MG63 (cell line): ENCODE measurements around the gene AFF3. TPM values are rescaled to one million over a fixed set of nuclear protein-coding genes. Genes with fewer than 3 reads are reported as not detected.
"Not testable (repeated sequence)": the region's sequence is repeated elsewhere in the genome, so short reads cannot be mapped to it uniquely, and the experiment has no call there.

ENCODE experiments used
- DNase-seq: peaks from one replicate; pipeline ENCODE4 v3.0.0-alpha.2; 2020
- H3K27me3 ChIP-seq: fragments of 250-450 bp; sonication (Bioruptor Pico); 2 replicates; pipeline ENCODE4 v1.5.1; 2020; ENCODE audit warnings: mild to moderate bottlenecking, moderate library complexity
- H3K36me3 ChIP-seq: fragments of 250-450 bp; sonication (Bioruptor Pico); 2 replicates; pipeline ENCODE4 v1.5.1; 2020; ENCODE audit warnings: mild to moderate bottlenecking, moderate library complexity
- H3K4me3 ChIP-seq: fragments of 250-450 bp; sonication (Bioruptor Pico); 2 replicates; pipeline ENCODE4 v1.5.1; 2020; ENCODE audit warnings: mild to moderate bottlenecking, moderate library complexity
- H3K9me3 ChIP-seq: fragments of 250-450 bp; sonication (Bioruptor Pico); 2 replicates; pipeline ENCODE4 v1.5.1; 2020; ENCODE audit warnings: mild to moderate bottlenecking, moderate library complexity
- total RNA-seq: library from RNA; depleted of rRNA; stranded (reverse); fragments of >200 nt; shearing (Covaris generic); gene quantifications from 2 replicates; pipeline ENCODE4 v1.2.3, GENCODE V29; 2014; ENCODE audit warnings: low replicate concordance

The AFF3 gene
- total RNA-seq, 1 experiment from 2014 or later, result 6.1 TPM

DNA sequence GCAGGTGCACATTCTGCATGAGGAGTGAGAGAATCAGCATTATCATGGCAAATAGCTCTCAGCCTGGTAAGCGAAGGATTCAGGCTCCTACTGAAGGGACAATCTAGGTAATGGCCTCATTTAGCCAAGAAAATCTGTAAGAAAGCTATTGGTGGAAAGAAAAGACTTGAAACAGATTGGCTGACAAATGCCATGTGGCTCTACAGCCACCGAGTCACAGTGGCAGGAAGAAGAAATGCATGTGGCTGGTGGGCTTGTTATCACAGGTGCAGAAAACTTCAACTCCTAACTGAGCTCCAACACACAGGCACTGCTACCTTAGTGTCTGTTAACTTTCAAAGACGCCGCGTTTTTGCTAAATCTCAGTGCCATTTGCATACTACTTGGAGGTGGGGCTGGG lies 592.0 kb downstream of the AFF3 start:
- Histone ChIP-seq H3K27me3 (no peaks in the 10 kb centered on the region), H3K4me3 (no peak overlapping the region), H3K36me3 (no peaks in the 10 kb centered on the region), H3K9me3 (no peaks in the 10 kb centered on the region)
- DNase-seq, result no peak

DNA sequence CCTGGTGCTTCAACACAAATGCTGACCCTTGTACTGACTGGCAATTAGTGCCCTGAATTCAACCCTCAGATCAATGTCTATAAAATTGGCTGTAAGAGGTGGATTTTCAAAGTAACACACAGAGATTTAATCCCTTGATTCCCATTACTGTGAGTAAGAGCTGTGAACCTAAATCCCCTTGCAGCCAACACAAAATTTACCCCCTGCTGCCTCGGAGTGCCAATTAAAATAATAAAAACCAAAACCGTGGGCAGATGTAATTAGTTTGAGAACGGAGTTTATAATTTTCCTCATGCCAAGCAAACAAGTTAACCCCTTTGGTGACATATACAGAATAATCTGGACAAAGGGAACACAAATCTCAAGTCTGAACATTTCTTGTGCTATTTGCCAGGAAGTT lies 596.8 kb downstream of the AFF3 start:
- no peaks in the 10 kb centered on the region for H3K36me3 ChIP-seq
- no peaks in the 10 kb centered on the region; the same call in 1 of the 2 replicates for H3K27me3 ChIP-seq
- DNase-seq, result no peak
- no peak overlapping the region for H3K4me3 ChIP-seq
- no peaks in the 10 kb centered on the region for H3K9me3 ChIP-seq

DNA sequence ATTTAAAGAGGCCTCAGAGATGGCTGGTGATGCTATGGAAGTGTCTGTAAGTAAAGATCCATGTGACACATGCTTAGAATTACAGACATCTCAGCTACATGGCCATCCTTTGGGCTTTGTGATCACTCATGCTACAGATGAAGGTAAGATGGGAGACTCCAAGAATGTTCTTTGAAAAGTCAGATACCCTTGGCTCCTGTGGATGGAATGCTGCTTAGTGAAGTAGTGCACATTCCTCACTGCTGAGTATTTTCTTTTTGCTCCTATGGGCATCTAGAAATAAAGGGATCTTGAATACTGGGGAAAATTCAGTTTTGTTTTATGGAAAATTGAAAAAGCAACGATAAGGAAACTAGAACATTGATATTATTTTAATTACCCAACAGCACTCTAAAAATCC lies 597.3 kb downstream of the AFF3 start:
- Histone ChIP-seq H3K4me3 (no peak overlapping the region), H3K36me3 (no peaks in the 10 kb centered on the region), H3K27me3 (no peaks in the 10 kb centered on the region; the same call in 1 of the 2 replicates), H3K9me3 (no peaks in the 10 kb centered on the region)
- DNase-seq, result no peak

DNA sequence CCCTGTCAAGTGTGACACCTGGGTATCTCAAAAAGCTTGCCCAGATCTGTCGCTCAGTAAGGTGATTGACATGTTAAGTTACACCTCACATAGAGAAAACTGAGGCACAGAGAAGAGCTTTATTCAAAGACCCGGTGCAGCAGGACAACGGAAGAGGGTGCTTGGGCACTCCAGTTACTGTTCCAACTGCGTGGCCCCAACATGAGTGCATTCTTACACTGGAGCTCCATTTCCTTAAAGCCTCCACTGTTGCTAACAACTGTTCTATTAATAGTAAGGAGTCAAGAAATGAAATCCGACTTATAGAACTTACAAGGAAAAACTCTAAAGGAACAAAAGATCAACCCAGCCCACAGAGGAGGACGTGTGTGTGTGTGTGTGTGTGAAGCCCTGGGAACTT lies 597.8 kb downstream of the AFF3 start:
- H3K4me3 ChIP-seq, result no peak overlapping the region
- H3K9me3 ChIP-seq, result no peaks in the 10 kb centered on the region
- H3K36me3 ChIP-seq, result no peaks in the 10 kb centered on the region
- H3K27me3 ChIP-seq, result no peaks in the 10 kb centered on the region; the same call in 1 of the 2 replicates
- DNase-seq, result no peak

DNA sequence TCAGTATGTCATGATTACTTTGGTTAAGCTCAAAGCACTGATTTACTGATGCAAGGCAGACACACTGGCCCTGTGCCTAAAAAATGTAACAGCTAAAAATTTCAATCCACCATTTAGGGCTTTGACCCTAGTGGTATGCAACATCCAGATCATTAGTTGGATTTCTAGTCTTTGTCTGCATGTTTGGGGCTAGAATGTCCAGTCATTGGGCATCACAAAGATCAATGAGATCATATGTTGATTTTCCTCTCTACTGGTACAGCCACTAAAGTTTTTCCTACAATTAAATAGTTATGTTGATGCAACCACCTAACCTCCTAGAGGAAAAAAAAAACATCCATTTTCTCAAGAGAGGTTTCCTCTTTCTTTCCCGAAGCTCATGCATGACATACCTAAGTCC lies 599.1 kb downstream of the AFF3 start:
- no peak for DNase-seq
- no peak overlapping the region for H3K4me3 ChIP-seq

DNA sequence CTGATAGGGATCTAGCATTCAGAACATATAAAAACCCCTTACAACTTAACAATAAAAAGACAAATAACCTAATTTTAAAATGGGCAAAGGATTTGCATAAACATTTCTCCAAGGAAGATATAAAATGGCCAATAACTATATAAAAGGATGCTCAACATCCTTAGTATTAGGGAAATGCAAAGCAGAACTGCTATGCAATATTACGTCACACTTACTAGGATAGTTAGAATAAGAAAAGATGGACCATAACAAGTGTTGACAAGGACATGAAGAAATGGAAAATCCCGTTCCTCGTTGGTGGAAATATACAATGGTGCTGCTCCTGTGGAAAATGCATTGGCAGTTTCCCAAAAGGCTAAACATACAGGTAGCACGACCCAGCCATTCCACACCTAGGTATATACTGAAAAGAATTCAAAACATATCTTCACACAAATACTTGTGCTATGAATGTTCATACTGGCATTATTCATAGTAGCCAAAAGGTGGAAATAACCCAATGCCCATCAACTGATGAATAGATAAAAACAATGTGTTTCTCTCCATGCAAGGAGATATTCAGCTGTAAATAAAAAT lies 604.4 kb downstream of the AFF3 start:
- no peaks in the 10 kb centered on the region for H3K9me3 ChIP-seq
- H3K36me3 ChIP-seq, result no peaks in the 10 kb centered on the region
- H3K27me3 ChIP-seq, result no peaks in the 10 kb centered on the region; the same call in 1 of the 2 replicates
- no peak overlapping the region for H3K4me3 ChIP-seq
- DNase-seq, result no peak

More for the DNA sequence above, 599.1 kb downstream of the AFF3 start:
- Histone ChIP-seq H3K27me3 (no peaks in the 10 kb centered on the region; the same call in 1 of the 2 replicates), H3K36me3 (no peaks in the 10 kb centered on the region), H3K9me3 (no peaks in the 10 kb centered on the region)

DNA sequence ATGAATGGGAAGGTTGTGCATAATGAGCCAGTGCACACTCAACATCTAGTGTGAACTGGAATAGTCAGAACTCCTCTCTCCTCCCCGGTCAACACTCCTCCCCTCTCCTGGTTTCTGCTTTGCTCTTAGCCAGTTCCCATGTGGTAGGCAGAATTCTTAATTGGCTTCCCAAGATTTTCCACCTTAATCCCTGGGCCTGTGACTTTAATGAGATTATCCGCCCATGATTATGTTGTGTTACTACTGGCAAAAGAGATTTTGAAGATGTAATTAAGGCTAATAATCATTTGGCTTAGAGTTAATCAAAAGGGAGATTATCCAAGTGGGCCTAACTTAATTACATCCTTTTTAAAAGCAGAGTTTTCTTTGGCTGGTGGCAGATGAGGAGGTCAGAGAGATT lies 618.3 kb downstream of the AFF3 start:
- Histone ChIP-seq H3K36me3 (no peaks in the 10 kb centered on the region), H3K27me3 (no peaks in the 10 kb centered on the region), H3K4me3 (no peak overlapping the region), H3K9me3 (no peaks in the 10 kb centered on the region)
- no peak for DNase-seq

DNA sequence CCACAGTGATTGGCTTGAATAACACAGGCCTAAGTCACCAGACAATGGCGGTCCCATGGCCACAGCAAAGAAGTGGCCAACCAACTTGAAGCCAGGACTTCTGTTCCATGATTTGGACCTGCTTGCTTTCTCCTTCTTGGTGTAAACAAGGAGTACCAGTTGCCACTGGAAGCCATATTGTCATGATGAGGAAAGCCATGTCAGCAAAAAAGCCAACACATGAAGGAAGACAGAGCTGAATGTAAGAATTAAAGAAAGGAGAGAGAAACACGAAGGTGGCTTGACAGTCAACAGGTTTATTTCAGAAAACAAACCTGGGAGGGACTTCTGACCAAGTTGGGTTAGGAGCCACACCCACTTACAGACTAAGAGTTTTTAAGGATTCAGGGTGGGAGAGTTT lies 620.2 kb downstream of the AFF3 start:
- H3K9me3 ChIP-seq, result no peaks in the 10 kb centered on the region
- DNase-seq, result no peak
- no peaks in the 10 kb centered on the region for H3K27me3 ChIP-seq
- no peak overlapping the region for H3K4me3 ChIP-seq
- no peaks in the 10 kb centered on the region for H3K36me3 ChIP-seq

DNA sequence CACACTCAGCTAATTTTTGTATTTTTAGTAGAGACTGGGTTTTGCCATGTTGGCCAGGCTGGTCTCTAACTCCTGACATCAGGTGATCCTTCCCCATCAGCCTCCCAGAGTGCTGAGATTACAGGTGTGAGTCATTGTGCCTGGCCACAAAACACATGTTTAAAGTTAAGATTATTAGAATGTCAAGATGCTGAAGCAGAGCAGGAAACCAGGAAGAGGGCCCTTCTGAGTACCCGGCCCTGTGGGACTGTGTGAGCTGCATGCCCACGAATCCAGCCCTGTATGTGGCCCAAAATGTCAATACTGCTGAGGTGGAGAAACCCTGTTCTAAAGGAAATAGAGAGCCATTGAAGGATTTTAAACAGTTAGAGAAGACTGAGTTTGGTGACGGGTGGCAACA lies 621.6 kb downstream of the AFF3 start:
- no peak for DNase-seq
- Histone ChIP-seq H3K9me3 (no peaks in the 10 kb centered on the region), H3K27me3 (no peaks in the 10 kb centered on the region), H3K4me3 (no peak overlapping the region), H3K36me3 (no peaks in the 10 kb centered on the region)

DNA sequence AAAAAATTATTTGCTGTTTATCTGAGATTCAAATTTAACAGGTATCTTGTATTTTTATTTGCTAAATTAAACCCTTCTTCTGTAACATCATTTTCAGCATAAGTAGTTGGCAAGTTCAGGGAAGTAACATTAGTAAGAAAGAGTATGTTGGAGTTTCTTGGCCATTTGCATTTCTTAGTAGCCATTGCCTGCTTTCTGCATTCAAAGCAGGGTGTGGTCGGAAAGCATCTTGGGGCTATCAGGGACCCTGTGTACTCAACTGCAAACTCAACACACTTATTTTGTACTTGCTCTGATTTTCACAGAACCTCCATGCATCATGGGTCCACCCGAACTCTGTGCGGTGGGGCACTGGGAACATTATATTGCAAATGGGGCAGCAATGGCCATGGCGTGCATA lies 622.2 kb downstream of the AFF3 start:
- Histone ChIP-seq H3K9me3 (no peaks in the 10 kb centered on the region), H3K36me3 (no peaks in the 10 kb centered on the region), H3K4me3 (no peak overlapping the region), H3K27me3 (no peaks in the 10 kb centered on the region)
- no peak for DNase-seq

DNA sequence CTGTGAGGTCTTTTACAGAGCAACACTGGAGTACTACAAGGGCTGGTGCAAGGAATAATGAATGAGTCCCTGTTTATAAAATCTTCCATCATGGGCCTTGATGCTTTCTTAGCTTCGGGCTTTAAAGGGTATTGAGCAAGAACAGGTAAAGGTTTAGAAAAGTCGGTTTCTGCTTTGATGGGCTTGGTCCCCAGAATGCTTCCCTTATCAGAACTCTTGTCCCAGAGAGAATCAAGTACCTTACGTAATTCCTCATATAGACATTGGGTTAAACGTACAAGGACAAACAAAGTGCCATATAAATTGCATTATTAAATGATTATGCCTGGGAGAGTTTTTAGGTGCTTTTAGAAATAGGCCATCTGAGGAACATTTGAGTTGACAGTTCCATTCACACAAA lies 628.0 kb downstream of the AFF3 start:
- Histone ChIP-seq H3K36me3 (no peaks in the 10 kb centered on the region), H3K9me3 (no peaks in the 10 kb centered on the region), H3K4me3 (no peak overlapping the region), H3K27me3 (no peaks in the 10 kb centered on the region)
- no peak for DNase-seq

DNA sequence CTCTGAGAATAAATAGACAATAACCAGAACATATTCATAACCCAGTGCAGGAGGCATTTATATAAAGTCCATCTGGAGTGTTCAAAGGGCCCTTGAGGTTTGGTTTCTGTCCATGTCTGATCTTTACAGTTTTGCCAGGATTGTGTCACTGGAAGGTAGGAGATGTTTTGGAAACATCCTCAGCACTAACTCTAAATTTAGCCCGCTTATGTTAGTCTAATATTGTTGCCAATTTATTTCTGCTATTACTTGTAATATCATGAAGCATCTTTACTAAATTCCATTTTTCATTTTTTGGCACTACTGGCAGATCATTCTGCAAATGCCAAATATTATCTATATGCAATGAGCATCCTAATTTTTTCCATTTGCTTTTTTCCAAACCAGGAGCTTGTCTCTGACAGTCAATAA lies 630.2 kb downstream of the AFF3 start:
- H3K27me3 ChIP-seq, result no peaks in the 10 kb centered on the region
- H3K9me3 ChIP-seq, result no peaks in the 10 kb centered on the region
- H3K36me3 ChIP-seq, result no peaks in the 10 kb centered on the region
- no peak for DNase-seq
- no peak overlapping the region for H3K4me3 ChIP-seq

DNA sequence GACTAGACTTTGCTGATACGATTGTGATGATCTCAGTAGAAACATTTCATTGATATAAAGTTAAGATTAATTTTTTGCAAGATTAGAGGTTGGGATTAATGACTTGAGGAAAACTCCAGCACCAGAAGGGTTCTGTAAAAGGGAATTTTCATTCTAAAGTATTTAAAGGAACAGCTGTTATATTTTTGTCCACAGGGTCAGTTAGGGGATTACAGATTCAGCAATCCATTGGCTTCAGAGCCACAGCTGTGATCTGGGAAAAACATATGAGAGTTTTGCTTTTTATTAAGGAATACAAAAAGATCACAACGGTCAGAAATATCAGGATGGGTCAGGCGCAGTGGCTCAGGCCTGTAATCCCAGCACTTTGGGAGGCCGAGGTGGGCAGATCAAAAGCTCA lies 633.0 kb downstream of the AFF3 start:
- Histone ChIP-seq H3K36me3 (no peaks in the 10 kb centered on the region), H3K4me3 (no peak overlapping the region), H3K9me3 (no peaks in the 10 kb centered on the region), H3K27me3 (no peaks in the 10 kb centered on the region)
- no peak for DNase-seq

DNA sequence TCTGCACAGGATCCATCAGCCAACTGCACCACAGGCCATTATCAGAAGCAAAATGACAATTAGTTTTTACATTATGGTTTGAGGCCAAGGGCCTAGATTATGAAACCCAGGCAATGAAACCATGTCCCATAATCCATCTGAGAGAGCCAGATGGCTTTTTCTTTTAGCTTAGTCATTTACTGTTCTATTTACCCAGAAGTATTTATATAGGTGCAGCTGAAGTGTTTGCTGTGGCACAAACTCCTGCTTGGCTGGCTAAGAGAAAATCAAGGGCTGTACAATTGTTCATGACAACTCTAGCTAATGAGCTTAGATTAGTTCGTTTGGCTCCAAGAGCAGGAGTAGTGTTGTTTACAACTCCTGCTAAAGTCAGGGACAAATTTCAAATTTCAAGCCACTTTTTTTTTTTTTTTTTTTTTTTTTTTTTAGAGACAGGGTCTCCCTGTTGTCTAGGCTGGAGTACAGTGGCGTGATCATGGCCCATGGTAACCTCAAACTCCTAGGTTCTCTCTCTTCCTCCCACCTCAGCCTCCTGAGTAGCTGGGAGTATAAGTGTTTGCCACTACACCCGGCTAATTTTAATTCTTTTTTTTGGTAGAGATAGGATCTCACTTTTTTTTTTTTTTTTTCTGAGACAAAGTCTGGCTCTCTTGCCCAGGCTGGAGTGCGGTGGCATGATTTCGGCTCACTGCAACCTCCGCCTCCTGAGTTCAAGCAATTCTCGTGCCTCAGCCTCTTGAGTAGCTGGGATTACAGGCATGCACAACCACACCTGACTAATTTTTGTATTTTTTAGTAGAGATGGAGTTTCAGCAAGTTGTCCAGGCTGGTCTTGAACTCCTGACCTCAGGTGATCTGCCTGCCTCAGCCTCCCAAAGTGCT lies 634.2 kb downstream of the AFF3 start:
- no peaks in the 10 kb centered on the region for H3K36me3 ChIP-seq
- H3K27me3 ChIP-seq, result no peaks in the 10 kb centered on the region
- H3K9me3 ChIP-seq, result no peaks in the 10 kb centered on the region
- no peak overlapping the region for H3K4me3 ChIP-seq
- DNase-seq, result no peak

DNA sequence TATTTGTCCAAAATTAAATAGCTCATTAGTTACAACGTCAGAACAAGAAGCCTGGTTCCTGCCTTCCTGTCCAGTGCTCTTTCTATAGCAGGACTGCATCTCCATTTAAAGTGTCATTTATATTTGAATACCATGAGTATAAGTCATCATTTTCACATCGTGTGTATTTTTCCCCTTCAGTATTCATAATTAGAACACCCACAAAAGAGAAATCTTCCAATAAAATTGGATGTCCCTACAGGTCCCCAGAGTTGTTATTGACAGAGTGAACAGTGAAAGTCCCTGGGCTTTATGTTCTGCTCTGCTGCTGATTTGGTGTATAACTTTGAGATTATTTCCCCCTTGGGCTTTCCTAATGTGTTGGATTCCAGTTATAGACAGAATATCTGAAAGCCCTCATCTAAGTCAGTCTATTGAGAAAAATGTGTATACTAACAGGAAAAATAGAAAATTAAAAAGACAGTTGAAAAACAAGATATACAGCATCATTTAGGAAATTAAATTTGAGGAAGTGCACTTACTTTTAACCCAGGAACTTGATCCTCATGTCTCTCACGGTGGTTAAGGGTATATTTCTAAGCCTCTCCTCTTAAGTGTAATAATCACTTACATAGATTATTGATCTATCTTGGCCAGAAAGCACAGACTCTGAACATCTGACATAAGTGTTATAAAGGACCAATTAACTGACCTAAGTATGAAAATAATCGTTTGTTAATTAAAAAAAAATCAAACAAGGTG lies 637.4 kb downstream of the AFF3 start:
- Histone ChIP-seq H3K36me3 (no peaks in the 10 kb centered on the region), H3K27me3 (no peaks in the 10 kb centered on the region; the same call in 1 of the 2 replicates), H3K4me3 (no peak overlapping the region), H3K9me3 (no peaks in the 10 kb centered on the region)
- no peak for DNase-seq

DNA sequence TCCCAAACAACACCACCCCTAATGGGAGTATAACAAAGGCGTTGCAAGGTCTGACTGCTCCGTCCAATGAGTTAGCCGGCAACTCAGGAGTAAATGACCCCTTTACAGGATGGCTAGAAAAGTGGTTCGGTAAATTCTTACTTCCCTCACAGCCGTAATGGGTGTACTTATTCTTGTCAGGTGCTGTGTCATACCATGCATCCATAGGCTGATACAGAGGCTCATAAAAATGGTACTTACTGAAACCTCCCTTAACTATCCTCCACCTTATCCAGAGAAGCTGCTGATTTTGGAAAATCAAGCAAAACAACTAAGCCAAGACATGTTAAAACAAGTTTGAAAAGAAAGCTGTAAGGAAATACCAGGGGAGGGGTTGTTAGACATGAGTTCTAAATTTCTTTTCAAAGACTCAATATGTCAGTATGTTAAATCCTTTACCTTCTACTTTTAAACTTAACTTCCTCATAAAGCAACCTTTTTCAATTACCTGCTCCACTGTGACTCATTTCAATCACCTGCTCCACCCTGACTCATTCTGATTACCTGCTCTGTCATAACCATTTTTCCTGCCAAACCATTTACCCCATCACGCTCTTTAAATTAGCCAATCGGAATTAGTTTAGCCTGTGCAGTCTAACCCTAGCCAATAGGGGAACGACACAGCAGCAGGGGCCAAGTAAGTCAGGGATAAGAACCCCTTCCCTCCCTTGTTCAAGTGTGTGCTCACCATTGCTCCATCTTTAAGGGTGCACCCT lies 638.6 kb downstream of the AFF3 start:
- H3K9me3 ChIP-seq, H3K36me3 ChIP-seq, DNase-seq, H3K4me3 ChIP-seq, H3K27me3 ChIP-seq: not testable (repeated sequence)

DNA sequence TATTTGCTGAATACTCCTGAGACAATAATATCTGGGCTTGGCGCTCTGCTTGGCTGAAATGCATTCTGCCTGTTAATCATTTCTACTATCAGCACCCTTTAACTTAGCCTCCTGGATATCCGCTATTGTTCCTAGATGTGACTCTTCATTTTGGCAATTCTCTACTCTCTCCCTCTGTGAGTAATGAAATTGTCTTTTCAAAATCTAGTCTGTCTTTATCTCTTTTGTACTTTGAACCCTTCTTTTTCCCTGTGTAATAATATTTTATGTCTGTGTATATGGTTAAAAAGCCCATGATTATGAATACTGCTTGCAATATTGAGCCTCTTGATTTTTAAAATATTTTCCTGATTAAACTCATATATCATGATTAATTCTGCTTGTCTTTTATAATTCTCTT lies 646.4 kb downstream of the AFF3 start:
- no peak for DNase-seq
- Histone ChIP-seq H3K9me3 (no peaks in the 10 kb centered on the region), H3K27me3 (no peaks in the 10 kb centered on the region; the same call in 1 of the 2 replicates), H3K36me3 (no peaks in the 10 kb centered on the region), H3K4me3 (no peak overlapping the region)
